ENCODE data around the gene FBXW7.

DNA sequence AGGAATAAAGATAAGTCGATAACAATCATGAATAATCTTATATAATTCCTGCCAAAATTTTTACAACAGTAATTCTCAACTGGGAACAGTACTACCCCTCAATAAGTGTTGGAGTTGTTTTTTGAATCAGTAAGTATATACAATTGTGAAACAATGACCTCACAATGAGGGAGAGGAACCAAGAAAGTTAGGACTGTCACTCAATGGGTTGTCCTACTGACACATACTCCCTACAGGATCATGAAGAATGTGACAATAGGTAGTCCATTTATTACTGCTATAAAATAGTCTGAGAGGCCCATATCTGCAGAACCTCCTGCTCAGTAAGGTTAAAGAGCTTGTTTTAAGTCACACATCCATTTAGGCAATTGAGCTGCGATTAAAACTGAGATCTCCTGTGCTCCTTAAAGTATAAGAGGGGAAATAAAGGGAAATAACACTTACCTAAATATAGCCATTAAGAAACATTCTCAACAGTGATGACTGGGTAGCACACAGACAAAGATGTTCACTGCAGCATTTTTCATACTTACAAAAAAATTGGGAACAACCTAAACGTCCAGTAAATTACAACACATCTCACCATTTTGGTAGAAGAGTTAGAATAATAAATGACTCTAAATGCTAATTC, 26.2 kb downstream of the FBXW7 start:
- TF ChIP-seq, protein P1, sequence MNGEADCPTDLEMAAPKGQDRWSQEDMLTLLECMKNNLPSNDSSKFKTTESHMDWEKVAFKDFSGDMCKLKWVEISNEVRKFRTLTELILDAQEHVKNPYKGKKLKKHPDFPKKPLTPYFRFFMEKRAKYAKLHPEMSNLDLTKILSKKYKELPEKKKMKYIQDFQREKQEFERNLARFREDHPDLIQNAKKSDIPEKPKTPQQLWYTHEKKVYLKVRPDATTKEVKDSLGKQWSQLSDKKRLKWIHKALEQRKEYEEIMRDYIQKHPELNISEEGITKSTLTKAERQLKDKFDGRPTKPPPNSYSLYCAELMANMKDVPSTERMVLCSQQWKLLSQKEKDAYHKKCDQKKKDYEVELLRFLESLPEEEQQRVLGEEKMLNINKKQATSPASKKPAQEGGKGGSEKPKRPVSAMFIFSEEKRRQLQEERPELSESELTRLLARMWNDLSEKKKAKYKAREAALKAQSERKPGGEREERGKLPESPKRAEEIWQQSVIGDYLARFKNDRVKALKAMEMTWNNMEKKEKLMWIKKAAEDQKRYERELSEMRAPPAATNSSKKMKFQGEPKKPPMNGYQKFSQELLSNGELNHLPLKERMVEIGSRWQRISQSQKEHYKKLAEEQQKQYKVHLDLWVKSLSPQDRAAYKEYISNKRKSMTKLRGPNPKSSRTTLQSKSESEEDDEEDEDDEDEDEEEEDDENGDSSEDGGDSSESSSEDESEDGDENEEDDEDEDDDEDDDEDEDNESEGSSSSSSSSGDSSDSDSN (CRISPR knock-in tag; IDR thresholded peaks at IDR 0.05): no peak
- TF ChIP-seq, protein P2, sequence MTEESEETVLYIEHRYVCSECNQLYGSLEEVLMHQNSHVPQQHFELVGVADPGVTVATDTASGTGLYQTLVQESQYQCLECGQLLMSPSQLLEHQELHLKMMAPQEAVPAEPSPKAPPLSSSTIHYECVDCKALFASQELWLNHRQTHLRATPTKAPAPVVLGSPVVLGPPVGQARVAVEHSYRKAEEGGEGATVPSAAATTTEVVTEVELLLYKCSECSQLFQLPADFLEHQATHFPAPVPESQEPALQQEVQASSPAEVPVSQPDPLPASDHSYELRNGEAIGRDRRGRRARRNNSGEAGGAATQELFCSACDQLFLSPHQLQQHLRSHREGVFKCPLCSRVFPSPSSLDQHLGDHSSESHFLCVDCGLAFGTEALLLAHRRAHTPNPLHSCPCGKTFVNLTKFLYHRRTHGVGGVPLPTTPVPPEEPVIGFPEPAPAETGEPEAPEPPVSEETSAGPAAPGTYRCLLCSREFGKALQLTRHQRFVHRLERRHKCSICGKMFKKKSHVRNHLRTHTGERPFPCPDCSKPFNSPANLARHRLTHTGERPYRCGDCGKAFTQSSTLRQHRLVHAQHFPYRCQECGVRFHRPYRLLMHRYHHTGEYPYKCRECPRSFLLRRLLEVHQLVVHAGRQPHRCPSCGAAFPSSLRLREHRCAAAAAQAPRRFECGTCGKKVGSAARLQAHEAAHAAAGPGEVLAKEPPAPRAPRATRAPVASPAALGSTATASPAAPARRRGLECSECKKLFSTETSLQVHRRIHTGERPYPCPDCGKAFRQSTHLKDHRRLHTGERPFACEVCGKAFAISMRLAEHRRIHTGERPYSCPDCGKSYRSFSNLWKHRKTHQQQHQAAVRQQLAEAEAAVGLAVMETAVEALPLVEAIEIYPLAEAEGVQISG (CRISPR knock-in tag; IDR thresholded peaks at IDR 0.05): no peak
- no peak for TF ChIP-seq MZF1 (CRISPR knock-in tag; IDR thresholded peaks at IDR 0.05; ENCODE audit: borderline replicate concordance)

Data from HepG2 (cell line).